SK-N-SH (cell line): ENCODE data around the gene ZCCHC3. TPM values are rescaled to one million over a fixed set of nuclear protein-coding genes. Genes with fewer than 3 reads are reported as not detected.
A peak's percentile ranks its signal among the peaks of the same experiment; 100 is the strongest.

ENCODE experiments used
- CTCF ChIA-PET: fragments of 300-600, 350-600 bp; formaldehyde crosslinking; extraction: SDS; loops from one replicate; lab custom pipeline; 2021; lab: Yijun Ruan, JAX
- POLR2A ChIA-PET: fragments of 350-600 bp; sonication (Branson Sonifier 250); formaldehyde crosslinking; extraction: SDS; loops from one replicate; lab custom pipeline; 2020; ENCODE audit warnings: antibody characterized with exemption, inconsistent platforms; lab: Yijun Ruan, JAX
- DNase-seq: peaks from one replicate; pipeline ENCODE4 v3.0.0; 2012
- H2AFZ ChIP-seq: fragments of 200-600 bp; sonication (generic); 2 replicates; pipeline ENCODE4 v1.8.1; 2016; ENCODE audit warnings: antibody characterized with exemption, mild to moderate bottlenecking, low read depth
- H3F3A ChIP-seq: fragments of 200-600 bp; sonication (generic); replicated peaks from 2 replicates; pipeline ENCODE3; 2016; ENCODE audit warnings: antibody characterized with exemption, mild to moderate bottlenecking; ENCODE audit not compliant: insufficient read depth
- H3K27ac ChIP-seq, 2 experiments: fragments of 200-500 bp in 1 of 2; fragments of 200-600 bp in 1 of 2; sonication (Bioruptor generic) in 1 of 2; sonication (generic), shearing (Covaris generic) in 1 of 2; 2 replicates each; pipeline versions ENCODE4 v1.5.1 to v1.6.1; 2014 to 2016; ENCODE audit warnings: low read depth in 2 of 2, inconsistent platforms in 1 of 2, low read length in 1 of 2, mild to moderate bottlenecking in 1 of 2, mixed read lengths in 1 of 2
- H3K27me3 ChIP-seq: fragments of 200-600 bp; sonication (generic), shearing (Covaris generic); 2 replicates; pipeline ENCODE4 v1.6.1; 2016; ENCODE audit warnings: mixed run types; ENCODE audit not compliant: insufficient read depth
- H3K36me3 ChIP-seq, 2 experiments: fragments of 200-500 bp in 1 of 2; fragments of 200-600 bp in 1 of 2; sonication (Bioruptor generic) in 1 of 2; sonication (generic) in 1 of 2; replicated peaks in 1 of 2; 2 replicates each; pipeline versions ENCODE3 to v1.5.1; 2014 to 2016; ENCODE audit warnings: low read length in 1 of 2, mild to moderate bottlenecking in 1 of 2; ENCODE audit not compliant: insufficient read depth in 2 of 2, control insufficient read depth in 1 of 2
- H3K4me1 ChIP-seq, 2 experiments: fragments of 200-500 bp in 1 of 2; fragments of 200-600 bp in 1 of 2; sonication (Bioruptor generic) in 1 of 2; sonication (generic), shearing (Covaris generic) in 1 of 2; 2 replicates each; pipeline versions ENCODE4 v1.5.1 to v1.6.1; 2014 to 2016; ENCODE audit warnings: low read depth in 1 of 2, low read length in 1 of 2, mixed run types in 1 of 2; ENCODE audit not compliant: insufficient read depth in 2 of 2, control insufficient read depth in 1 of 2
- H3K4me2 ChIP-seq: fragments of 200-600 bp; sonication (generic), shearing (Covaris generic); 2 replicates; pipeline ENCODE4 v1.6.1; 2017; ENCODE audit warnings: mixed run types
- H3K4me3 ChIP-seq, 2 experiments: fragments of 200-500 bp in 1 of 2; fragments of 200-600 bp in 1 of 2; sonication (Bioruptor generic) in 1 of 2; sonication (generic), shearing (Covaris generic) in 1 of 2; 2 replicates each; pipeline versions ENCODE4 v1.5.1 to v1.8.1; 2014 to 2016; ENCODE audit warnings: low read depth in 2 of 2, inconsistent platforms in 1 of 2, low read length in 1 of 2, mild to moderate bottlenecking in 1 of 2, mixed read lengths in 1 of 2, moderate library complexity in 1 of 2
- H3K79me2 ChIP-seq: fragments of 200-600 bp; sonication (generic); 2 replicates; pipeline ENCODE4 v1.8.1; 2017; ENCODE audit warnings: mild to moderate bottlenecking; ENCODE audit not compliant: insufficient read depth
- H3K9ac ChIP-seq: fragments of 200-600 bp; sonication (generic); 2 replicates; pipeline ENCODE4 v1.6.1; 2017; ENCODE audit warnings: mixed run types
- H3K9me2 ChIP-seq: fragments of 200-600 bp; sonication (generic); 2 replicates; pipeline ENCODE4 v1.6.1; 2017; ENCODE audit warnings: mixed run types
- H3K9me3 ChIP-seq: fragments of 200-600 bp; sonication (generic); 2 replicates; pipeline ENCODE4 v1.6.1; 2017; ENCODE audit warnings: mixed run types, mild to moderate bottlenecking, moderate library complexity
- H4K20me1 ChIP-seq: fragments of 200-600 bp; sonication (generic); 2 replicates; pipeline ENCODE4 v1.6.1; 2017; ENCODE audit warnings: mild to moderate bottlenecking, mixed run types; ENCODE audit not compliant: insufficient read depth
- ELF1 ChIP-seq: IDR thresholded peaks from 2 replicates; pipeline ENCODE4 v1.4.0; 2012
- EZH2phosphoT487 ChIP-seq: fragments of 200-600 bp; sonication (generic); IDR thresholded peaks from 2 replicates; pipeline ENCODE4 v1.6.1; 2017; ENCODE audit warnings: low read depth, mixed run types, mild to moderate bottlenecking, antibody characterized with exemption, moderate library complexity, borderline replicate concordance
- GABPA ChIP-seq: IDR thresholded peaks from 2 replicates; pipeline ENCODE4 v1.4.0; 2012; ENCODE audit warnings: low read depth, mild to moderate bottlenecking
- IRF3 ChIP-seq: fragments of 150-350 bp; IDR thresholded peaks from 2 replicates; pipeline ENCODE4 v1.6.1; 2016; ENCODE audit warnings: mild to moderate bottlenecking, low read depth, low read length
- JUND ChIP-seq: IDR thresholded peaks from 2 replicates; pipeline ENCODE4 v1.4.0; 2012
- MAX ChIP-seq: IDR thresholded peaks from 2 replicates; pipeline ENCODE4 v1.4.0; 2012; ENCODE audit warnings: low read depth
- MXI1 ChIP-seq: IDR thresholded peaks from 2 replicates; pipeline ENCODE4 v1.6.1; 2012; ENCODE audit warnings: mild to moderate bottlenecking, low read depth, low read length, improper control_type of control experiment
- NFIC ChIP-seq: IDR thresholded peaks from 2 replicates; pipeline ENCODE4 v1.4.0; 2012; ENCODE audit warnings: borderline replicate concordance
- NRF1 ChIP-seq: IDR thresholded peaks from 2 replicates; pipeline ENCODE4 v1.6.1; 2012; ENCODE audit warnings: low read depth, mild to moderate bottlenecking, low read length
- PBX3 ChIP-seq: IDR thresholded peaks from 2 replicates; pipeline ENCODE4; 2012
- RCOR1 ChIP-seq: fragments of 150-350 bp; IDR thresholded peaks from 2 replicates; pipeline ENCODE4 v1.6.1; 2017; ENCODE audit warnings: antibody characterized with exemption, low read length
- REST ChIP-seq: IDR thresholded peaks from 2 replicates; pipeline ENCODE4 v1.6.1; 2012; ENCODE audit warnings: mild to moderate bottlenecking, low read depth, low read length, moderate library complexity
- TAF1 ChIP-seq: IDR thresholded peaks from 2 replicates; pipeline ENCODE4 v1.6.1; 2012; ENCODE audit warnings: low read depth, mild to moderate bottlenecking, low read length, moderate library complexity, borderline replicate concordance
- TCF12 ChIP-seq: IDR thresholded peaks from 2 replicates; pipeline ENCODE4 v1.4.0; 2012
- USF1 ChIP-seq: IDR thresholded peaks from 2 replicates; pipeline ENCODE4 v1.4.0; 2012; ENCODE audit warnings: low read depth, borderline replicate concordance
- YY1 ChIP-seq: IDR thresholded peaks from 2 replicates; pipeline ENCODE4 v1.4.0; 2012; ENCODE audit warnings: low read depth, mild to moderate bottlenecking
- ZBTB33 ChIP-seq: IDR thresholded peaks from 2 replicates; pipeline ENCODE4 v1.4.0; 2012; ENCODE audit warnings: low read depth, borderline replicate concordance
- WGBS: methylation state at CpG from one replicate; pipeline ENCODE4 v1.1.6; 2017; ENCODE audit warnings: low lambda C conversion rate; 5-methylcytosine and 5-hydroxymethylcytosine counted together
- polyA plus RNA-seq, 3 experiments: library from polyadenylated mRNA; depleted of rRNA; stranded (reverse); fragments of >200 nt; gene quantifications; 2 replicates each; pipeline ENCODE4 v1.2.3, GENCODE V29; 2012

ZCCHC3 gene
- polyA plus RNA-seq, 1 of the 3 experiments (the other 2 are of a cell fraction): 9.5 TPM

GRCh38 chr20:347640-348484 is 50.5 kb downstream of the ZCCHC3 start (continued):
- no peak for TF ChIP-seq USF1
- no peak for TF ChIP-seq JUND
- 0 out of 2 replicates have a peak, but pooled peaks have one; percentile 35 for TF ChIP-seq YY1
- peak; percentile 78 for TF ChIP-seq GABPA
- TF ChIP-seq MXI1: peak; percentile 63; the same call in 1 of the 2 replicates
- no peak for TF ChIP-seq EZH2phosphoT487
- TF ChIP-seq TAF1: peak; percentile 56; the same call in 1 of the 2 replicates
- TF ChIP-seq RCOR1: peak; percentile 47; the same call in 1 of the 2 replicates
- peak; percentile 20; the same call in 1 of the 2 replicates for TF ChIP-seq REST

GRCh38 chr20:348972-349841 is 51.8 kb downstream of the ZCCHC3 start:
- Histone ChIP-seq H3K4me1 (peaks cover 0 to 16% of the 10 kb centered on the region in 2 experiments; a peak in 2 of 4 replicates), H3K9ac (peak overlapping the region; percentile 93; the same call in 1 of the 2 replicates), H3K27me3 (no peaks in the 10 kb centered on the region), H2AFZ (no peak overlapping the region), H3K79me2 (peaks cover 17% of the 10 kb centered on the region), H3K4me3 (peak overlapping the region in 1 of 2 experiments; percentile 88; a peak in 1 of 4 replicates), H3F3A (peaks cover 10% of the 10 kb centered on the region), H3K4me2 (peak overlapping the region; percentile 99; the same call in 1 of the 2 replicates), H3K9me3 (no peaks in the 10 kb centered on the region), H3K9me2 (no peaks in the 10 kb centered on the region), H4K20me1 (no peaks in the 10 kb centered on the region), H3K36me3 (peaks cover 6 to 21% of the 10 kb centered on the region in 2 experiments), H3K27ac (peak overlapping the region in 1 of 2 experiments; percentile 95; a peak in 3 of 4 replicates)
- 97% methylated on average over 14 of the region's 19 CpGs for WGBS
- TF ChIP-seq USF1 (no peak), PBX3 (no peak), TCF12 (no peak), EZH2phosphoT487 (no peak), GABPA (no peak), NFIC (no peak), IRF3 (no peak), YY1 (no peak), NRF1 (no peak), MAX (no peak), ZBTB33 (no peak), ELF1 (no peak)
- POLR2A ChIA-PET: no interaction called here
- CTCF ChIA-PET: interaction anchor here (1.1 to 5.6 kb wide), 2 partner anchors 19 to 82 kb away, joined by 4 to 65 read pairs; no protein-coding TSS in a partner anchor
- no peak for DNase-seq
